HEK293 (cell line): ENCODE results near the gene ITPR2.

Experiments used
- CTCF ChIA-PET: fragments of 350-600 bp; formaldehyde crosslinking; extraction: SDS; loops from one replicate; lab custom pipeline; 2021; ENCODE audit warnings: antibody characterized with exemption; lab: Yijun Ruan, JAX
- POLR2A ChIA-PET: fragments of 300-600 bp; formaldehyde crosslinking; extraction: SDS; loops from one replicate; lab custom pipeline; 2020; ENCODE audit warnings: antibody characterized with exemption, inconsistent platforms; lab: Yijun Ruan, JAX
- H3K27ac ChIP-seq: fragments of 200-500 bp; sonication (Bioruptor generic); 2 replicates; pipeline ENCODE4 v1.5.1; 2014; ENCODE audit warnings: low read depth, low read length, control low read depth, inconsistent platforms; ENCODE audit errors: extremely low read depth
- H3K36me3 ChIP-seq, 2 experiments: fragments of 200-500 bp in 1 of 2; sonication (Bioruptor generic) in 1 of 2; 1 replicate in 1 of 2; 2 replicates in 1 of 2; pipeline ENCODE4 v1.5.1; 2014 to 2017; ENCODE audit warnings: inconsistent platforms in 2 of 2, low read length in 2 of 2; ENCODE audit not compliant: control insufficient read depth in 2 of 2, insufficient read depth in 1 of 2
- H3K4me1 ChIP-seq: fragments of 200-500 bp; sonication (Bioruptor generic); 2 replicates; pipeline ENCODE4 v1.5.1; 2014; ENCODE audit warnings: mild to moderate bottlenecking, low read length, inconsistent platforms; ENCODE audit not compliant: control insufficient read depth, insufficient read depth
- H3K4me3 ChIP-seq: 2 replicates; pipeline ENCODE4 v1.5.1; 2011; ENCODE audit warnings: low read depth, mild to moderate bottlenecking, control low read depth, low read length, moderate library complexity
- H3K9me3 ChIP-seq: fragments of 200-500 bp; sonication (Bioruptor generic); 2 replicates; pipeline ENCODE4 v1.5.1; 2014; ENCODE audit warnings: low read depth, low read length, inconsistent platforms; ENCODE audit not compliant: control insufficient read depth, insufficient read depth
- BCL11A ChIP-seq: fragments of 450-650 bp; formaldehyde crosslinking; IDR thresholded peaks from 2 replicates; pipeline ENCODE4 v1.5.1; 2016; ENCODE audit warnings: low read depth, missing biosample characterization, missing genetic modification characterization
- SALL2 ChIP-seq: fragments of 450-650 bp; formaldehyde crosslinking; IDR thresholded peaks from 2 replicates; pipeline ENCODE4 v1.5.0; 2017; ENCODE audit warnings: missing biosample characterization, mild to moderate bottlenecking, missing genetic modification characterization, borderline replicate concordance
- SCRT2 ChIP-seq: fragments of 450-650 bp; formaldehyde crosslinking; IDR thresholded peaks from 2 replicates; pipeline ENCODE4 v1.5.1; 2016; ENCODE audit warnings: missing biosample characterization, missing genetic modification characterization
- YY1 ChIP-seq: fragments of 450-650 bp; formaldehyde crosslinking; IDR thresholded peaks from 2 replicates; pipeline ENCODE4 v1.5.1; 2018; ENCODE audit warnings: missing biosample characterization, missing genetic modification characterization
- ZFP37 ChIP-seq: fragments of 450-650 bp; formaldehyde crosslinking; IDR thresholded peaks from 2 replicates; pipeline ENCODE4 v1.5.1; 2016; ENCODE audit warnings: missing biosample characterization, missing genetic modification characterization
- ZIC2 ChIP-seq: fragments of 450-650 bp; formaldehyde crosslinking; IDR thresholded peaks from 2 replicates; pipeline ENCODE4 v1.5.1; 2016; ENCODE audit warnings: missing biosample characterization, missing genetic modification characterization
- ZNF132 ChIP-seq: fragments of 450-650 bp; formaldehyde crosslinking; IDR thresholded peaks from 2 replicates; pipeline ENCODE4 v1.5.1; 2017; ENCODE audit warnings: missing biosample characterization, missing genetic modification characterization, borderline replicate concordance
- ZNF140 ChIP-seq: fragments of 450-650 bp; formaldehyde crosslinking; IDR thresholded peaks from 2 replicates; pipeline ENCODE4 v1.5.1; 2016; ENCODE audit warnings: missing biosample characterization, missing genetic modification characterization
- ZNF157 ChIP-seq: fragments of 450-650 bp; formaldehyde crosslinking; IDR thresholded peaks from 2 replicates; pipeline ENCODE4 v1.5.1; 2016; ENCODE audit warnings: missing biosample characterization, missing genetic modification characterization
- ZNF266 ChIP-seq: fragments of 450-650 bp; formaldehyde crosslinking; IDR thresholded peaks from 2 replicates; pipeline ENCODE4 v1.5.1; 2016; ENCODE audit warnings: missing biosample characterization, missing genetic modification characterization, low read depth
- ZNF366 ChIP-seq: fragments of 450-650 bp; formaldehyde crosslinking; conservative IDR thresholded peaks from 2 replicates; pipeline ENCODE4 v1.5.1; 2016; ENCODE audit warnings: missing biosample characterization, missing genetic modification characterization
- ZNF510 ChIP-seq: fragments of 450-650 bp; formaldehyde crosslinking; IDR thresholded peaks from 2 replicates; pipeline ENCODE4 v1.5.1; 2018; ENCODE audit warnings: mild to moderate bottlenecking, missing genetic modification characterization, missing biosample characterization; ENCODE audit not compliant: insufficient replicate concordance
- ZNF776 ChIP-seq: fragments of 450-650 bp; formaldehyde crosslinking; IDR thresholded peaks from 2 replicates; pipeline ENCODE4 v1.5.0; 2017; ENCODE audit warnings: missing biosample characterization, missing genetic modification characterization, borderline replicate concordance
- ZNF837 ChIP-seq: fragments of 450-650 bp; formaldehyde crosslinking; IDR thresholded peaks from 2 replicates; pipeline ENCODE4 v1.5.1; 2016; ENCODE audit warnings: missing biosample characterization, missing genetic modification characterization
- TF ChIP-seq, protein P1 (sequence below): fragments of 450-650 bp; formaldehyde crosslinking; IDR thresholded peaks from 2 replicates; pipeline ENCODE4 v1.5.1; 2016; ENCODE audit warnings: missing biosample characterization, missing genetic modification characterization
- TF ChIP-seq, protein P2 (sequence below): fragments of 450-650 bp; IDR thresholded peaks from 2 replicates; pipeline ENCODE4 v1.5.1; 2018; ENCODE audit warnings: missing biosample characterization, missing genetic modification characterization
- TF ChIP-seq, protein P3 (sequence below): fragments of 450-650 bp; formaldehyde crosslinking; IDR thresholded peaks from 2 replicates; pipeline ENCODE4 v1.5.1; 2016; ENCODE audit warnings: missing biosample characterization, missing genetic modification characterization, low read depth
- TF ChIP-seq, protein P4 (sequence below): fragments of 450-650 bp; formaldehyde crosslinking; IDR thresholded peaks from 2 replicates; pipeline ENCODE4 v1.5.1; 2017; ENCODE audit warnings: missing biosample characterization, missing genetic modification characterization

ITPR2 gene

DNA sequence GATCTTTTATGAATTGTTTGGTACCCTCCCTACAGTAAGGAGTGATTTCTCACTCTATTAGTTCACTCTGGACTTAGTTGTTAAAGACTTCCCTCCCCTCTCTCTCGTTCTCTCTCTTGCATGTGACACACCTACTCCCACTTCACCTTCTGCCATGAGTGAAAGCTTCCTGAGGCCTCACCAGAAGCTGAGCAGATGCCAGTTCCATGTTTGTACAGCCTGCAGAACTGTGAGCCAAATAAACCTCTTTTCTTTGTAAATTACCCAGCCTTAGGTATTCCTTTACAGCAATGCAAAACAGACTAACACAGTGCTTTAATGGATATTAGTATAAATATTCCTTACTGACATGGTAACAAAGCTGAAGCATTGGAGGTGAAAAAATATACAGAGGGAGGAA is 450.0 kb downstream of the ITPR2 start:
- ChIA-PET POLR2A (no interaction called here), CTCF (interaction anchor here (0.7 to 1.7 kb wide), 2 partner anchors 11 to 685 kb away, joined by 3 read pairs; no protein-coding TSS in a partner anchor)
- H3K9me3 ChIP-seq, result no peaks in the 10 kb centered on the region

DNA sequence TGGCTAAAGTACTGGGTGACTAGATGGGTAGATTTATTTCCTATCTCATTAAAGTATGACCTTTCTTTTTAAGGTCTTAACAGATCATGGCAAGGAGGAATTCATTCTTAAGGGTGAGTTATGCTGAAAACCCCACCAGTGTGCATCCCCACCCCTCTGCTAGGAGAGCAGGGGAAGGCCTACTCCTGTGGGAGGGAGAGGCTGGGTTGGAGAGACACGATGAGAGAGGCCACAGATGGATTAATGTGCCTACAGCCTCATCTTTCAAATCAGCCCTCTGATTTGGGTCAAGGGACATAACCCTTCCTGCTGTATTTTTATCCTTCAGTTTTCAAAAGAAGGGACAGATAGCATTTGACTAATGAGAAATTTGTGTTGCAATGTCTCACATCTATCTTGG is 452.1 kb downstream of the ITPR2 start:
- no peak overlapping the region for H3K27ac ChIP-seq
- ChIA-PET POLR2A (no interaction called here), CTCF (no interaction called here)

More for the DNA sequence above, 450.0 kb downstream of the ITPR2 start:
- peaks cover 0 to 5% of the 10 kb centered on the region in 2 experiments; a peak in 1 of 3 replicates for H3K36me3 ChIP-seq
- TF ChIP-seq ZIC2 (tag by site-specific recombination) (no peak), ZNF776 (tag by site-specific recombination) (0 out of 2 replicates have a peak, but pooled peaks have one; percentile 71)
- no peak overlapping the region for H3K27ac ChIP-seq
- H3K4me1 ChIP-seq, result no peaks in the 10 kb centered on the region
- H3K4me3 ChIP-seq, result no peak overlapping the region

DNA sequence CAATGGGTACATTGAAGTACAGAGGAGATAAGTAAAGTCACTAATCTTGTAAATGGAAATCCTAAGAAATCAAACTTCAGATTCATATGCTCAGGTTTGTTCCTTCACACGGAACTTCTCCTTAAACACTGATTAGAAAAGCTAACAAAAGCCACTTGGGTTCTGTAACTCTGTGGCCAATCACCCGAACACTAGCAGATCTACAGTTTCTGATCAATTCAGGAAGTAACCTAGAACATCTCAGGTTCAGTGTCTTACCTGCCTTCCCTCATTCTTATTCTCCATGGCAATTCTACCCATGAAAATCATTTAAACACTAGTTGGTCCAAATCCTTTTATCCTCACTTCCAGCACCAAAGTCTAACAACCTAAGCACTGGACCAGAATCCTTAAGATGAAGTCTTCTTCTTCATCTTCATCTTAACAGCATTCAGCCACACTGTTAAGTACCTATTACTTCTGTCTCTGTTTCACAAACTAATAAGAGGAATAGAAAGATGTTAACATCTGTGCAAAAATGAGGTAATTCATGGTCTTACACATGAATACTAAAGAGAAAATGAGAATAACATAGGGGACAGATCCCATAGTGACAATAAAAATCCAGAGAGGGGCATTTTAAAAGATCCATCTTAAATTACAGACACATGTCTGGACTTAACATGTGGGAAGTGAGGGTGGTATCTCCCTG is 453.1 kb downstream of the ITPR2 start:
- H3K27ac ChIP-seq, result no peak overlapping the region
- TF ChIP-seq, protein P1, sequence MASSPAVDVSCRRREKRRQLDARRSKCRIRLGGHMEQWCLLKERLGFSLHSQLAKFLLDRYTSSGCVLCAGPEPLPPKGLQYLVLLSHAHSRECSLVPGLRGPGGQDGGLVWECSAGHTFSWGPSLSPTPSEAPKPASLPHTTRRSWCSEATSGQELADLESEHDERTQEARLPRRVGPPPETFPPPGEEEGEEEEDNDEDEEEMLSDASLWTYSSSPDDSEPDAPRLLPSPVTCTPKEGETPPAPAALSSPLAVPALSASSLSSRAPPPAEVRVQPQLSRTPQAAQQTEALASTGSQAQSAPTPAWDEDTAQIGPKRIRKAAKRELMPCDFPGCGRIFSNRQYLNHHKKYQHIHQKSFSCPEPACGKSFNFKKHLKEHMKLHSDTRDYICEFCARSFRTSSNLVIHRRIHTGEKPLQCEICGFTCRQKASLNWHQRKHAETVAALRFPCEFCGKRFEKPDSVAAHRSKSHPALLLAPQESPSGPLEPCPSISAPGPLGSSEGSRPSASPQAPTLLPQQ, result no peak
- no peak for TF ChIP-seq ZNF157 (tag by site-specific recombination)
- TF ChIP-seq, protein P2, sequence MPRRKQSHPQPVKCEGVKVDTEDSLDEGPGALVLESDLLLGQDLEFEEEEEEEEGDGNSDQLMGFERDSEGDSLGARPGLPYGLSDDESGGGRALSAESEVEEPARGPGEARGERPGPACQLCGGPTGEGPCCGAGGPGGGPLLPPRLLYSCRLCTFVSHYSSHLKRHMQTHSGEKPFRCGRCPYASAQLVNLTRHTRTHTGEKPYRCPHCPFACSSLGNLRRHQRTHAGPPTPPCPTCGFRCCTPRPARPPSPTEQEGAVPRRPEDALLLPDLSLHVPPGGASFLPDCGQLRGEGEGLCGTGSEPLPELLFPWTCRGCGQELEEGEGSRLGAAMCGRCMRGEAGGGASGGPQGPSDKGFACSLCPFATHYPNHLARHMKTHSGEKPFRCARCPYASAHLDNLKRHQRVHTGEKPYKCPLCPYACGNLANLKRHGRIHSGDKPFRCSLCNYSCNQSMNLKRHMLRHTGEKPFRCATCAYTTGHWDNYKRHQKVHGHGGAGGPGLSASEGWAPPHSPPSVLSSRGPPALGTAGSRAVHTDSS, result peak; percentile 45; the same call in 1 of the 2 replicates
- TF ChIP-seq ZNF140 (tag by site-specific recombination), result no peak
- TF ChIP-seq, all 188 proteins: peak for 1
- H3K9me3 ChIP-seq, result no peaks in the 10 kb centered on the region
- H3K4me1 ChIP-seq, result no peaks in the 10 kb centered on the region
- ChIA-PET POLR2A (no interaction called here), CTCF (no interaction called here)
- H3K4me3 ChIP-seq, result no peak overlapping the region
- H3K36me3 ChIP-seq, result no peaks in the 10 kb centered on the region; a peak in 1 of 3 replicates

More for the DNA sequence above, 452.1 kb downstream of the ITPR2 start:
- Histone ChIP-seq H3K4me3 (no peak overlapping the region), H3K9me3 (no peaks in the 10 kb centered on the region), H3K4me1 (no peaks in the 10 kb centered on the region), H3K36me3 (no peaks in the 10 kb centered on the region; a peak in 1 of 3 replicates)
- no peak for TF ChIP-seq SALL2 (tag by site-specific recombination)
- no peak for TF ChIP-seq ZFP37 (tag by site-specific recombination)
- no peak for TF ChIP-seq ZNF266 (tag by site-specific recombination)
- TF ChIP-seq, protein P3, sequence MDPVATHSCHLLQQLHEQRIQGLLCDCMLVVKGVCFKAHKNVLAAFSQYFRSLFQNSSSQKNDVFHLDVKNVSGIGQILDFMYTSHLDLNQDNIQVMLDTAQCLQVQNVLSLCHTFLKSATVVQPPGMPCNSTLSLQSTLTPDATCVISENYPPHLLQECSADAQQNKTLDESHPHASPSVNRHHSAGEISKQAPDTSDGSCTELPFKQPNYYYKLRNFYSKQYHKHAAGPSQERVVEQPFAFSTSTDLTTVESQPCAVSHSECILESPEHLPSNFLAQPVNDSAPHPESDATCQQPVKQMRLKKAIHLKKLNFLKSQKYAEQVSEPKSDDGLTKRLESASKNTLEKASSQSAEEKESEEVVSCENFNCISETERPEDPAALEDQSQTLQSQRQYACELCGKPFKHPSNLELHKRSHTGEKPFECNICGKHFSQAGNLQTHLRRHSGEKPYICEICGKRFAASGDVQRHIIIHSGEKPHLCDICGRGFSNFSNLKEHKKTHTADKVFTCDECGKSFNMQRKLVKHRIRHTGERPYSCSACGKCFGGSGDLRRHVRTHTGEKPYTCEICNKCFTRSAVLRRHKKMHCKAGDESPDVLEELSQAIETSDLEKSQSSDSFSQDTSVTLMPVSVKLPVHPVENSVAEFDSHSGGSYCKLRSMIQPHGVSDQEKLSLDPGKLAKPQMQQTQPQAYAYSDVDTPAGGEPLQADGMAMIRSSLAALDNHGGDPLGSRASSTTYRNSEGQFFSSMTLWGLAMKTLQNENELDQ (tag by site-specific recombination), result no peak
- no peak for TF ChIP-seq ZNF510 (tag by site-specific recombination)
- no peak for TF ChIP-seq ZNF366 (tag by site-specific recombination)
- TF ChIP-seq YY1 (tag by site-specific recombination), result no peak
- no peak for TF ChIP-seq SCRT2 (tag by site-specific recombination)
- no peak for TF ChIP-seq BCL11A
- no peak for TF ChIP-seq ZNF132 (tag by site-specific recombination)
- TF ChIP-seq, protein P4, sequence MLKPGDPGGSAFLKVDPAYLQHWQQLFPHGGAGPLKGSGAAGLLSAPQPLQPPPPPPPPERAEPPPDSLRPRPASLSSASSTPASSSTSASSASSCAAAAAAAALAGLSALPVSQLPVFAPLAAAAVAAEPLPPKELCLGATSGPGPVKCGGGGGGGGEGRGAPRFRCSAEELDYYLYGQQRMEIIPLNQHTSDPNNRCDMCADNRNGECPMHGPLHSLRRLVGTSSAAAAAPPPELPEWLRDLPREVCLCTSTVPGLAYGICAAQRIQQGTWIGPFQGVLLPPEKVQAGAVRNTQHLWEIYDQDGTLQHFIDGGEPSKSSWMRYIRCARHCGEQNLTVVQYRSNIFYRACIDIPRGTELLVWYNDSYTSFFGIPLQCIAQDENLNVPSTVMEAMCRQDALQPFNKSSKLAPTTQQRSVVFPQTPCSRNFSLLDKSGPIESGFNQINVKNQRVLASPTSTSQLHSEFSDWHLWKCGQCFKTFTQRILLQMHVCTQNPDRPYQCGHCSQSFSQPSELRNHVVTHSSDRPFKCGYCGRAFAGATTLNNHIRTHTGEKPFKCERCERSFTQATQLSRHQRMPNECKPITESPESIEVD (tag by site-specific recombination), result no peak
- TF ChIP-seq ZNF837 (tag by site-specific recombination), result no peak
